HepG2 (cell line): ENCODE data around the gene SMARCA2.

Experiments used
- EP300 ChIP-seq, 3 experiments: sonication (generic) in 1 of 3; formaldehyde crosslinking in 1 of 3; IDR thresholded peaks; 2 replicates each; pipeline versions ENCODE4 v1.5.1 to v1.6.1; 2011 to 2020; ENCODE audit warnings: low read depth in 2 of 3, low read length in 2 of 3, borderline replicate concordance in 1 of 3, improper control_type of control experiment in 1 of 3, mild to moderate bottlenecking in 1 of 3, missing genetic modification reagents in 1 of 3, moderate library complexity in 1 of 3
- NFYC ChIP-seq: IDR thresholded peaks from 2 replicates; pipeline ENCODE4 v1.6.1; 2016; ENCODE audit warnings: missing genetic modification reagents, missing compliant biosample characterization
- NR2C2 ChIP-seq: sonication (generic); formaldehyde crosslinking; IDR thresholded peaks from 2 replicates; pipeline ENCODE4 v1.4.0; 2020; ENCODE audit warnings: missing genetic modification reagents, mild to moderate bottlenecking, moderate library complexity, borderline replicate concordance
- TAF1 ChIP-seq: sonication (generic); formaldehyde crosslinking; IDR thresholded peaks from 2 replicates; pipeline ENCODE4 v1.4.0; 2020; ENCODE audit warnings: missing genetic modification reagents
- ZNF274 ChIP-seq: sonication (generic); formaldehyde crosslinking; IDR thresholded peaks from 2 replicates; pipeline ENCODE4 v1.5.1; 2020; ENCODE audit warnings: mild to moderate bottlenecking, missing genetic modification reagents
- ZNF496 ChIP-seq: sonication (generic); formaldehyde crosslinking; IDR thresholded peaks from 2 replicates; pipeline ENCODE4 v1.8.1; 2023; ENCODE audit warnings: mild to moderate bottlenecking, moderate library complexity, missing genetic modification reagents; ENCODE audit not compliant: insufficient replicate concordance
- ZNF501 ChIP-seq: sonication (generic); formaldehyde crosslinking; IDR thresholded peaks from 2 replicates; pipeline ENCODE4 v1.5.1; 2020; ENCODE audit warnings: mild to moderate bottlenecking, moderate library complexity, missing genetic modification reagents
- TF ChIP-seq, protein P1 (sequence below): sonication (generic); formaldehyde crosslinking; IDR thresholded peaks from 2 replicates; pipeline ENCODE4 v1.5.0; 2020; ENCODE audit warnings: mild to moderate bottlenecking, missing genetic modification reagents, moderate library complexity

DNA sequence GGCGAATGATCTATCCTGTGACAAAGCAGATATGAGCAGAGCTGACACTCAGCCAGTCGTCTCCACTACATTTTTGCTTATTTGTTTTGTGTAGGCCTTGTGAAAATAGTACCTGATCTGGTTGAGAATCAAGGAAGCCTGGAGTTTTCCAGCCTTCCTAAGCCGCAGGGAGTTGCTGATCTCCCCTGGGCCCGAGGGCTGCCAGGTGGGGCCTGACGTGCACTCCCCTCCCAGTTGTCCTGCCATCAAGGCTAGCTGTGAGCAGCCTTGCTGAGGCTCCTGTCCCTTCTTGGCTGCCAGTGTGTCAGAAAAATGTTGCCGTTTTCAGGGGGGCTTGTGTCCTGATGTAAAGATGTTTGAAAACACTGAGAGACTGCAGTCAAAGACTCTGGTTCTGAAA lies 102.4 kb downstream of the SMARCA2 start:
- TF ChIP-seq ZNF501, result no peak
- no peak for TF ChIP-seq NFYC (CRISPR knock-in tag)
- TF ChIP-seq ZNF274 (CRISPR knock-in tag), result no peak
- TF ChIP-seq TAF1 (CRISPR knock-in tag), result no peak
- TF ChIP-seq, protein P1, sequence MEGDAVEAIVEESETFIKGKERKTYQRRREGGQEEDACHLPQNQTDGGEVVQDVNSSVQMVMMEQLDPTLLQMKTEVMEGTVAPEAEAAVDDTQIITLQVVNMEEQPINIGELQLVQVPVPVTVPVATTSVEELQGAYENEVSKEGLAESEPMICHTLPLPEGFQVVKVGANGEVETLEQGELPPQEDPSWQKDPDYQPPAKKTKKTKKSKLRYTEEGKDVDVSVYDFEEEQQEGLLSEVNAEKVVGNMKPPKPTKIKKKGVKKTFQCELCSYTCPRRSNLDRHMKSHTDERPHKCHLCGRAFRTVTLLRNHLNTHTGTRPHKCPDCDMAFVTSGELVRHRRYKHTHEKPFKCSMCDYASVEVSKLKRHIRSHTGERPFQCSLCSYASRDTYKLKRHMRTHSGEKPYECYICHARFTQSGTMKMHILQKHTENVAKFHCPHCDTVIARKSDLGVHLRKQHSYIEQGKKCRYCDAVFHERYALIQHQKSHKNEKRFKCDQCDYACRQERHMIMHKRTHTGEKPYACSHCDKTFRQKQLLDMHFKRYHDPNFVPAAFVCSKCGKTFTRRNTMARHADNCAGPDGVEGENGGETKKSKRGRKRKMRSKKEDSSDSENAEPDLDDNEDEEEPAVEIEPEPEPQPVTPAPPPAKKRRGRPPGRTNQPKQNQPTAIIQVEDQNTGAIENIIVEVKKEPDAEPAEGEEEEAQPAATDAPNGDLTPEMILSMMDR (CRISPR knock-in tag), result no peak
- no peak for TF ChIP-seq NR2C2 (CRISPR knock-in tag)
- TF ChIP-seq ZNF496 (CRISPR knock-in tag), result no peak
- TF ChIP-seq EP300 (IDR thresholded peaks at IDR 0.05; ENCODE audit: low read depth in 2 of 2, low read length in 2 of 2), result no peak
- no peak for TF ChIP-seq EP300 (CRISPR knock-in tag; IDR thresholded peaks at IDR 0.05; ENCODE audit: borderline replicate concordance)
